ENCODE results near the gene KLK2.

DNA sequence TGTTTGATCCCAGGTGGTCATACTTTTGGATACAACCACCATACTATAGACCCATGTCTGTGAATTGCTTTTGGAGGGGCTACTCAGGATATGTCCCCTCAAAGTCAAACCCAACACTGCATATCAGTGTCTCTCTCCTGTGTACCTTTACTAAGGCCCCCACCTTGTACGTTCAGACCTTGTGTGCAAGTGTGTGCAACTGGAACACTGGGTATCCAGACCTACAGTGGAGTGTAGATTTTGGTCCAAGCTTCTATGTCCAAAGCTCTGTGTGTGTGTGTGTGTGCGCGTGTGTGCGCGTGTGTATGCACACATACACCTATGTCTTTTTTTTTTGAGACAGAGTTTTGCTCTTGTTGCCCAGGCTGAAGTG is 18.0 kb downstream of the KLK2 start:
- no peak for TF ChIP-seq CTCF (IDR thresholded peaks at IDR 0.05)
- no peak for TF ChIP-seq POLR2A (IDR thresholded peaks at IDR 0.05)

Data from right lobe of liver (tissue), 4 donors.